Upper lobe of left lung (tissue), 6 donors: ENCODE results near the gene CORO6. TPM values are rescaled to one million over a fixed set of nuclear protein-coding genes. Genes with fewer than 3 reads are reported as not detected.

Source experiments
- ATAC-seq, 2 donors: fragments of 200-7000 bp; cut with Tn5 transposase; one replicate each; pipeline ENCODE4 v1.9.1; 2022; ENCODE audit warnings: mild to moderate bottlenecking in 2 of 2, moderate library complexity in 2 of 2; ENCODE audit not compliant: low FRiP score in 2 of 2
- DNase-seq, 2 donors: peaks; one replicate each; pipeline ENCODE4 v3.0.0-alpha.2; 2019 to 2020
- H3K27ac ChIP-seq, 4 donors: fragments of 200-600 bp; sonication (generic); one replicate each; pipeline ENCODE4 v1.5.1; 2016 to 2019
- H3K27me3 ChIP-seq, 4 donors: fragments of 200-600 bp; sonication (generic); one replicate each; pipeline ENCODE4 v1.5.1; 2017 to 2019
- H3K36me3 ChIP-seq, 4 donors: fragments of 200-600 bp; sonication (generic); one replicate each; pipeline ENCODE4 v1.5.1; 2016 to 2019
- H3K4me1 ChIP-seq, 4 donors: fragments of 200-600 bp; sonication (generic); one replicate each; pipeline ENCODE4 v1.5.1; 2018 to 2019
- H3K4me3 ChIP-seq, 4 donors: fragments of 200-600 bp; sonication (generic); one replicate each; pipeline ENCODE4 v1.5.1; 2017 to 2019; ENCODE audit warnings: mild to moderate bottlenecking in 2 of 4, moderate library complexity in 1 of 4
- H3K9me3 ChIP-seq, 4 donors: fragments of 200-600 bp; sonication (generic); one replicate each; pipeline ENCODE4 v1.5.1; 2018 to 2019
- EP300 ChIP-seq, 4 donors: sonication (generic); formaldehyde crosslinking; IDR thresholded peaks; one replicate each; pipeline ENCODE4 v1.5.1; 2017; ENCODE audit warnings: antibody characterized with exemption in 4 of 4, control low read depth in 2 of 4
- POLR2A ChIP-seq, 4 donors: fragments of 450-650 bp; IDR thresholded peaks; one replicate each; pipeline ENCODE4 v1.5.1; 2016 to 2017; ENCODE audit warnings: antibody characterized with exemption in 4 of 4, mild to moderate bottlenecking in 2 of 4
- POLR2AphosphoS5 ChIP-seq, 2 donors: sonication (generic); formaldehyde crosslinking; IDR thresholded peaks; one replicate each; pipeline ENCODE4 v1.5.1; 2017; ENCODE audit warnings: antibody characterized with exemption in 2 of 2
- WGBS, 2 donors: methylation state at CpG; one replicate each; pipeline ENCODE4 v1.1.5; 2017 to 2018; 5-methylcytosine and 5-hydroxymethylcytosine counted together
- total RNA-seq, 6 donors: library from RNA; depleted of rRNA in 4 of 6; stranded (reverse); fragments of >200 nt in 4 of 6; gene quantifications; one replicate each; pipeline versions ENCODE4 v1.1.0 to v1.2.1, GENCODE V29; 2016 to 2021
- TF ChIP-seq, protein P1 (sequence below), 6 experiments: fragments of 450-650 bp in 4 of 6; fragments of 200-600 bp in 2 of 6; sonication (generic) in 2 of 6; IDR thresholded peaks; one replicate each; pipeline ENCODE4 v1.5.1; 2016 to 2019; ENCODE audit warnings: antibody characterized with exemption in 6 of 6
- donor health status: DM: no; HTN: no; CAD: no; lungs with moderate emphysema.
- donor health status: DM: no; HTN: yes; CAD: no; lungs with severe emphysema.

Gene CORO6
- total RNA-seq, 6 donors from 2014 or later: 7.3 to 137 (median 12.2) TPM

DNA sequence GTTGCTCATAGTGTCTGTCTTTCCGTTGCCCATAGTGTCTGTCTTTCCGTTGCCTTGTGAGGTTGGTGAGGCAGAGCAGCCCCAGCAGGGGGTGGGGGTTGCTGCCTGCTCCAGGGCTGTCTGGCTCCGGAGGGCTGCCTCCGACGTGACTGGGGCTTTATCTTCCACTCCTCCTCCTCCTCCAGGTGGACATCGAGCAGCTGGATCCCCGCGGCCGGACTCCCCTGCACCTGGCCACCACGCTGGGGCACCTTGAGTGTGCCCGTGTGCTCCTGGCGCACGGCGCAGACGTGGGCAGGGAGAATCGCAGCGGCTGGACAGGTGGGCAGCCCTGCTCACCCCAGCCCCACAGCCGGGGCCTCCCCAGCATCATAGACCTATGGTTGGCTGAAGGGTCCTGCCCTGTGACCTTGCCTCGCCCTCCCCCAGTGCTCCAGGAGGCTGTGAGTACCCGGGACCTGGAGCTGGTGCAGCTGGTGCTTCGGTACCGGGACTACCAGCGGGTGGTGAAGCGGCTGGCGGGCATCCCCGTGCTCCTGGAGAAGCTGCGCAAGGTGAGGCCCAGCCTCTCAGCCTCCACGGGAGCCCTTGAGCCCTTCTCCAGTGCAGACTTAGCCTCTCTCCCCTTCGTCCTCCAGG, 15.0 kb downstream of the CORO6 start:
- WGBS, 2 donors: 91 to 95% methylated on average over 19 to 20 of the region's 29 CpGs
- ATAC-seq (no peak), DNase-seq (no peak)

DNA sequence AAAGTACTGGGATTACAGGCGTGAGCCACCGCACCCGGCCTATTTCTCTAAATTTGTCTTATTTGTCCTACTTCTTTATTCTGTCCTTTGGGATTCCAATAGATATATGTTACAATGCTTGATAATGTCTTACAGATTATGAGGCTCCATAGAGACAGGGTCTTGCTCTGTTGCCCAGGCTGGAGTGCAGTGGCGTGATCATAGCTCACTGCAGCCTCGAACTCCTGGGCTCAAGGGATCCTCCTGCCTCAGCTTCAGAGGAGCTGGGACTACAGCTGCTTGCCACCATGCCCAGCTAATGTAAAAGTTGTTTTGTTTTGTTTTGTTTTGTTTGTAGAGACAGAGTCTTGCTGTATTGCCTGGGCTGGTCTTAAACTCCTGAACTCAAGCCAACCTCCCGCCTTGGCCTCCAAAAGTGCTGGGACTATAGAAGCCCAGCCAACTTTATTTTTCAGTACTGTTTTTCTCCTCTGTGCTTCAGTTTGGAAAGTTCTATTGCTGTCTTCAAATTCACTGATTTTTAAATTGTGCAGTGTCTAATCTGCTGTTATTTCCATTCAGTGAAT, 19.5 kb downstream of the CORO6 start:
- ATAC-seq (no peak), DNase-seq (no peak)
- Histone ChIP-seq H3K4me1 (no peaks in the 10 kb centered on the region), H3K27ac (no peak overlapping the region), H3K36me3 (no peaks in the 10 kb centered on the region), H3K4me3 (no peak overlapping the region), H3K27me3 (no peaks in the 10 kb centered on the region), H3K9me3 (no peaks in the 10 kb centered on the region)
- TF ChIP-seq, protein P1, sequence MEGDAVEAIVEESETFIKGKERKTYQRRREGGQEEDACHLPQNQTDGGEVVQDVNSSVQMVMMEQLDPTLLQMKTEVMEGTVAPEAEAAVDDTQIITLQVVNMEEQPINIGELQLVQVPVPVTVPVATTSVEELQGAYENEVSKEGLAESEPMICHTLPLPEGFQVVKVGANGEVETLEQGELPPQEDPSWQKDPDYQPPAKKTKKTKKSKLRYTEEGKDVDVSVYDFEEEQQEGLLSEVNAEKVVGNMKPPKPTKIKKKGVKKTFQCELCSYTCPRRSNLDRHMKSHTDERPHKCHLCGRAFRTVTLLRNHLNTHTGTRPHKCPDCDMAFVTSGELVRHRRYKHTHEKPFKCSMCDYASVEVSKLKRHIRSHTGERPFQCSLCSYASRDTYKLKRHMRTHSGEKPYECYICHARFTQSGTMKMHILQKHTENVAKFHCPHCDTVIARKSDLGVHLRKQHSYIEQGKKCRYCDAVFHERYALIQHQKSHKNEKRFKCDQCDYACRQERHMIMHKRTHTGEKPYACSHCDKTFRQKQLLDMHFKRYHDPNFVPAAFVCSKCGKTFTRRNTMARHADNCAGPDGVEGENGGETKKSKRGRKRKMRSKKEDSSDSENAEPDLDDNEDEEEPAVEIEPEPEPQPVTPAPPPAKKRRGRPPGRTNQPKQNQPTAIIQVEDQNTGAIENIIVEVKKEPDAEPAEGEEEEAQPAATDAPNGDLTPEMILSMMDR (IDR thresholded peaks at IDR 0.05): no peak
- no peak for TF ChIP-seq POLR2A (IDR thresholded peaks at IDR 0.05)
- TF ChIP-seq POLR2AphosphoS5 (IDR thresholded peaks at IDR 0.05): no peak
- WGBS, 2 donors: 93 to 97% methylated on average over 6 of the region's 6 CpGs

More for the DNA sequence above, 15.0 kb downstream of the CORO6 start:
- no peaks in the 10 kb centered on the region for H3K36me3 ChIP-seq
- TF ChIP-seq POLR2AphosphoS5 (IDR thresholded peaks at IDR 0.05) (no peak), EP300 (IDR thresholded peaks at IDR 0.05) (no peak), POLR2A (IDR thresholded peaks at IDR 0.05) (no peak)
- TF ChIP-seq, protein P1 (IDR thresholded peaks at IDR 0.05): no peak
- H3K4me1 ChIP-seq: peaks cover 0 to 1% (median under 1%) of the 10 kb centered on the region in 4 donors
- no peaks in the 10 kb centered on the region for H3K27me3 ChIP-seq
- H3K4me3 ChIP-seq: no peak overlapping the region
- H3K9me3 ChIP-seq: no peaks in the 10 kb centered on the region
- H3K27ac ChIP-seq: no peak overlapping the region

DNA sequence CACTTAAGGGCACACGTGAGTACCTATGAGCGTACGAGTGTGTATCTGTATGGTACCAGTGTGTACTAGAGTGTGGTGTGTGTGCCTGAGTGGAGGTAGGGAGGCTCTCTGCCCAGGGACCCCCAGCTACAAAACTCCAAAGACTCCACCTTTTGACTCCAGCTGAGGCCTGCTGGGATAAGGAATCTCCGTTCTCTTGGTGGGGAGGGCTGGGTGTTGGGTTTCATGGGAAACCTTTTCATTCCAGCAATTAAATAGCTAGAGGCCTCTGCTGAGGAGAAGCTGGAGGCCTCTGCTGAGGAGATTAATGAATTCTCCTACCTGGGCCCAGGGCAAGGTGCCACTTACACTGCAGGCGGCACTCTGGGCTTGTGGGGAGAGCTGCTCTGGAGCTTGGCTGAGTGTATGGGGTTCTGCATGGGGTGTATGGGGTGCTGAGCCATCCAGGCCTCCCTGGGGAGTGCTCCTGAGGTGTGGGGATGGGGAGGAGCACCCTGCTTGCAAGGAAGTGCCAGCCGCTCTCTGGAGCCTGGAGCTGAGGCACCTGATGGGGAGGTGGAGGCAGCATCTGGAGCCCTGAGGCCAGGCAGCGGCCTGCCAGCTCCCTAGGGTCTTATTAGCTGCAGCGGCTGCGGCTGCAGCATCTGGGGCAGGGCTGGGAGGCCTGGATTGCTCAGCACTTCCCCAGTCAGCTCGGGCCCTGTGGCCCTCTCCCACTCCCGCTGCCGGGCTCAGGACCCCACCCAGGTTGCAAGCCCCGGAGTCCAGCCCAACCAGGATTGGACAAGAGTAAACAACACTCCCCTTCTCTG, 25.1 kb downstream of the CORO6 start:
- WGBS, 2 donors: 75 to 88% methylated on average over 9 of the region's 13 CpGs
- DNase-seq: no peak
- H3K9me3 ChIP-seq: no peaks in the 10 kb centered on the region

DNA sequence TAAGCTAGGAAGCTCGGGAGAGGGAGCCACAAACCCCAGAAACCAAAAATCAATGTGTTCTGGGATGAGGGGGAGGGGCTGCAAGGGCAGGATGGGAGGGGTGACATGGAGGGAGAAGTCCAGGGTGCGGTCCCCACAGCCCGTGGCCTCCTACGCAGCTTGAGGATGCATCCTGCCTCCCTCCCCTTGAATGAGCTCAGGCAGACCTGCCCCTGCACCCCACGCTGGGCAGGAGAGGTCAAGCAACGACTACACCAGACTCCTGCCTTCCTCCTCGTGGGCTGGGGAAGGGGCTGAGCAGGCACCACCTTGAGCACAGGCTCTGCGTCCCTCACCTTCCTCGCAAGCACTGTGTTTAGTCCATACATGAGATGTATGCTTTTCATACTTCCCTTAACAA, 25.9 kb downstream of the CORO6 start:
- no peak overlapping the region for H3K4me3 ChIP-seq
- whole genome bisulfite sequencing, 2 donors: 74 to 82% methylated on average over 9 of the region's 9 CpGs
- no peak for DNase-seq

More for the DNA sequence above, 25.1 kb downstream of the CORO6 start:
- TF ChIP-seq EP300 (IDR thresholded peaks at IDR 0.05): no peak
- TF ChIP-seq, protein P1 (IDR thresholded peaks at IDR 0.05): no peak
- TF ChIP-seq POLR2AphosphoS5 (IDR thresholded peaks at IDR 0.05): no peak
- no peak for TF ChIP-seq POLR2A (IDR thresholded peaks at IDR 0.05)
- Histone ChIP-seq H3K27ac (no peak overlapping the region), H3K27me3 (no peaks in the 10 kb centered on the region), H3K4me3 (no peak overlapping the region), H3K36me3 (no peaks in the 10 kb centered on the region), H3K4me1 (peaks cover 11 to 18% (median 13%) of the 10 kb centered on the region in 4 donors)
- ATAC-seq: peak in 1 of 2 donors; percentile 11

More for the DNA sequence above, 25.9 kb downstream of the CORO6 start:
- peaks cover 0 to 3% (median 0%) of the 10 kb centered on the region in 4 donors for H3K27me3 ChIP-seq
- peak in 1 of 2 donors; percentile 50 for ATAC-seq
- no peak for TF ChIP-seq POLR2A (IDR thresholded peaks at IDR 0.05)
- TF ChIP-seq, protein P1 (IDR thresholded peaks at IDR 0.05): no peak
- TF ChIP-seq EP300 (IDR thresholded peaks at IDR 0.05): no peak
- no peak for TF ChIP-seq POLR2AphosphoS5 (IDR thresholded peaks at IDR 0.05)
- H3K36me3 ChIP-seq: no peaks in the 10 kb centered on the region
- no peak overlapping the region for H3K27ac ChIP-seq
- H3K9me3 ChIP-seq: no peaks in the 10 kb centered on the region
- peaks cover 19 to 25% (median 21%) of the 10 kb centered on the region in 4 donors for H3K4me1 ChIP-seq
